ENCODE measurements around the gene RCHY1. TPM values are rescaled to one million over a fixed set of nuclear protein-coding genes. Genes with fewer than 3 reads are reported as not detected.

RCHY1 gene
- total and polyA plus RNA-seq, 10 donors: 9.4 to 51.2 (median 39.7) TPM

DNA sequence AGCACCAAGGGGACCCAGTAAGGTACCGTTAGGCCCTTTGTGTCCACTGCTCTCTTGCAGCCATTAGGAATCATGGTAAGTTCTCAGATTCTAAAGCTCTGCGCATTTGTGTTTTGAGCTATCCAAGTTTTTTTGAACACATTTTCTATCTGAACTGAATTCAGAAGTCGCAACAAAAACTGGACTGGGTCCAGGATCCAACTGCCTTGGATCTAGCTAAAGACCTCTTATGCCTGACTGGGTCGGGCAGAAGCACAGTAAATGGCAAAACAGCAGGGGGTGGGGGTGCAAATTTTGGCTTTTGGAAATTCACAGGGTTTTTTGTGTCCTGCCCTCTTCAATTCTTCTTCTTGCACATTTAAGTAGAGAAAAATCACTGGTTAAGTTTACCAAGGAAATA is 30.0 kb downstream of the RCHY1 start:
- no peak for DNase-seq
- Histone ChIP-seq H3K4me3 (no peak overlapping the region), H3K27me3 (replicated peaks in 1 of 7) (no peaks in the 10 kb centered on the region), H3K27ac (peak overlapping the region in 4 of 8 donors; percentile 5 to 52 (median 35)), H3K9me3 (no peaks in the 10 kb centered on the region), H3K4me1 (no peaks in the 10 kb centered on the region), H3K36me3 (peaks cover 0 to 95% (median 64%) of the 10 kb centered on the region in 6 donors)
- intact Hi-C loops (cut with DNase I; ENCODE audit: low total_unique reads): no loop called here
- peak in 1 of 3 donors; percentile 52 for TF ChIP-seq POLR2AphosphoS5 (IDR thresholded peaks at IDR 0.05)
- TF ChIP-seq, protein P1, sequence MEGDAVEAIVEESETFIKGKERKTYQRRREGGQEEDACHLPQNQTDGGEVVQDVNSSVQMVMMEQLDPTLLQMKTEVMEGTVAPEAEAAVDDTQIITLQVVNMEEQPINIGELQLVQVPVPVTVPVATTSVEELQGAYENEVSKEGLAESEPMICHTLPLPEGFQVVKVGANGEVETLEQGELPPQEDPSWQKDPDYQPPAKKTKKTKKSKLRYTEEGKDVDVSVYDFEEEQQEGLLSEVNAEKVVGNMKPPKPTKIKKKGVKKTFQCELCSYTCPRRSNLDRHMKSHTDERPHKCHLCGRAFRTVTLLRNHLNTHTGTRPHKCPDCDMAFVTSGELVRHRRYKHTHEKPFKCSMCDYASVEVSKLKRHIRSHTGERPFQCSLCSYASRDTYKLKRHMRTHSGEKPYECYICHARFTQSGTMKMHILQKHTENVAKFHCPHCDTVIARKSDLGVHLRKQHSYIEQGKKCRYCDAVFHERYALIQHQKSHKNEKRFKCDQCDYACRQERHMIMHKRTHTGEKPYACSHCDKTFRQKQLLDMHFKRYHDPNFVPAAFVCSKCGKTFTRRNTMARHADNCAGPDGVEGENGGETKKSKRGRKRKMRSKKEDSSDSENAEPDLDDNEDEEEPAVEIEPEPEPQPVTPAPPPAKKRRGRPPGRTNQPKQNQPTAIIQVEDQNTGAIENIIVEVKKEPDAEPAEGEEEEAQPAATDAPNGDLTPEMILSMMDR (IDR thresholded peaks at IDR 0.05 in 8 of 11, conservative IDR thresholded peaks at IDR 0.05 in 3 of 11): no peak
- 56 to 84% (median 79%) methylated on average over 4 of the region's 4 CpGs for WGBS, 5 donors

DNA sequence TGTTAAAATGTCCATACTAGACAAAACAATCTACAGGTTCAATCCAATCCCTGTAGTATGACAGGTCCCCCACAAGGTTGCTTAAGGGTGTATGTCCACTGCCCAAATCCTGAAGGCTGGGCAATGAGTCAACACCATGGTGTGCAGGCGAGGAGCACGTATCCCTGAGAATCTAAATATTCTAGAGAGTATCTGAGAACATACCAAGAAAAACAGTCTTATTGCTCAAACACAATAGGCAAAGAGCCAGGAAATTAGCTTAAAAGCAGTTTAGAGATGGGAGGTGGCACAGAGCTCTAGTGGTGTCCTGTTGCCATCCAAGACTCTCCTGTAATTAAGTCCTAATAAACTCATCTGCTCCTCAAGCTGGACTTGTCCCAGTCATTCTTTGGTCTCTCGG is 37.0 kb downstream of the RCHY1 start:
- H3K27ac ChIP-seq: no peak overlapping the region
- H3K27me3 ChIP-seq (replicated peaks in 1 of 7): no peaks in the 10 kb centered on the region
- H3K36me3 ChIP-seq: peaks cover 2 to 73% (median 32%) of the 10 kb centered on the region in 6 donors
- H3K4me1 ChIP-seq: no peaks in the 10 kb centered on the region
- H3K9me3 ChIP-seq: peaks cover 0 to 5% (median 0%) of the 10 kb centered on the region in 8 donors
- intact Hi-C loops (cut with DNase I; ENCODE audit: low total_unique reads): no loop called here
- 96 to 100% (median 98%) methylated on average over 3 of the region's 3 CpGs for WGBS, 5 donors
- DNase-seq: no peak
- H3K4me3 ChIP-seq: no peak overlapping the region
- TF ChIP-seq, protein P1 (IDR thresholded peaks at IDR 0.05 in 8 of 11, conservative IDR thresholded peaks at IDR 0.05 in 3 of 11): no peak
- no peak for TF ChIP-seq POLR2A (IDR thresholded peaks at IDR 0.05)
- peak in 1 of 3 donors; percentile 17 for TF ChIP-seq POLR2AphosphoS5 (IDR thresholded peaks at IDR 0.05)

DNA sequence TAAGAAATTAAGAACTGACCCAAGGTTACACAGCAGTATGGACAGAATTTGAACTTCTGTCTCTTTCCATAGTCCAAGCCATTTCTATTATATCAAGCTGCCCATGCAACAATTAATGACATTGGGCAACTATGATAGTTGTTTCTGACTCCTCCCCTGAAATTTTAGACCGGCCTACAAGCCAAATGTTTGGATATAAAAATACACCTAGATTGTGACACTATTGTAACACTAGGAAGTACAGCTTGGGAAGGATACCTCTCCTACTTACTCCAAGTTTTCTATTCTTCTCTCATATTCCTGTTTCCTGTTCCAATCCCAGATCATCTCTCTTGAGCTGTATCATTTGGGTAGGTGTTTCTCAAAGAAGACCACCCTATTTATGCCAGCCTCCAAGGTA is 43.5 kb downstream of the RCHY1 start:
- Histone ChIP-seq H3K4me3 (no peak overlapping the region), H3K4me1 (no peaks in the 10 kb centered on the region), H3K27me3 (replicated peaks in 1 of 7) (no peaks in the 10 kb centered on the region), H3K27ac (no peak overlapping the region), H3K36me3 (peaks cover 0 to 10% (median 0%) of the 10 kb centered on the region in 6 donors), H3K9me3 (no peaks in the 10 kb centered on the region)
- intact Hi-C loops (cut with DNase I; ENCODE audit: low total_unique reads): no loop called here
- DNase-seq: no peak
- TF ChIP-seq POLR2AphosphoS5 (IDR thresholded peaks at IDR 0.05): no peak
- TF ChIP-seq, protein P1 (IDR thresholded peaks at IDR 0.05 in 8 of 11, conservative IDR thresholded peaks at IDR 0.05 in 3 of 11): no peak
- TF ChIP-seq POLR2A (IDR thresholded peaks at IDR 0.05): no peak
- 86 to 97% (median 93%) methylated on average over 1 of the region's 1 CpG for WGBS, 5 donors

DNA sequence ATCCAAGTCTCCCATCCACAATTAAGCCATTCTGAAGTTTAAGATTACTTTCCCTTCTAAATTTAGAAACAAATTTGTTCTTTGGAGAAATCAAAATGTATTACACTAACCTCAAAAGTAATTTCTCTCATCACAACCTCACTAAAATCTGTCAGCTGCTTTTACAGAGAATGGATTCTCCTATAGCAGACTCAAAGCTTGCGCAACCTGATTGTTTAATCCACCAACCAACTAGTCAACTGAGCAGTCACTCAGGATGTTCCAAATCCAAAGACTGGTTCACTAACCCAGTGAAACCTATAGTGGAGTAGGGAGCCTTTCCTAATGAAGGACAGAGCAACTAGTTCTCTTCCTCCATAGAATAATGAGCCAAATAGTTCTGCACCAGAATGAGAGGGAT is 44.3 kb downstream of the RCHY1 start:
- Histone ChIP-seq H3K27me3 (replicated peaks in 1 of 7) (no peaks in the 10 kb centered on the region), H3K4me1 (no peaks in the 10 kb centered on the region), H3K36me3 (peaks cover 0 to 6% (median 0%) of the 10 kb centered on the region in 6 donors), H3K9me3 (no peaks in the 10 kb centered on the region), H3K4me3 (no peak overlapping the region), H3K27ac (no peak overlapping the region)
- TF ChIP-seq, protein P1 (IDR thresholded peaks at IDR 0.05 in 8 of 11, conservative IDR thresholded peaks at IDR 0.05 in 3 of 11): no peak
- TF ChIP-seq POLR2AphosphoS5 (IDR thresholded peaks at IDR 0.05) (no peak), POLR2A (IDR thresholded peaks at IDR 0.05) (no peak)
- intact Hi-C loops (cut with DNase I; ENCODE audit: low total_unique reads): no loop called here
- no peak for DNase-seq
- WGBS, 5 donors: 94 to 100% (median 100%) methylated on average over 1 of the region's 1 CpG
